Measurements from ENCODE around the gene SLC25A19. TPM values are rescaled to one million over a fixed set of nuclear protein-coding genes. Genes with fewer than 3 reads are reported as not detected.
A peak's percentile ranks its signal among the peaks of the same experiment; 100 is the strongest.

The SLC25A19 gene
- total RNA-seq, 4 donors from 2014 or later, result 6.1 to 18.7 (median 14.4) TPM

DNA sequence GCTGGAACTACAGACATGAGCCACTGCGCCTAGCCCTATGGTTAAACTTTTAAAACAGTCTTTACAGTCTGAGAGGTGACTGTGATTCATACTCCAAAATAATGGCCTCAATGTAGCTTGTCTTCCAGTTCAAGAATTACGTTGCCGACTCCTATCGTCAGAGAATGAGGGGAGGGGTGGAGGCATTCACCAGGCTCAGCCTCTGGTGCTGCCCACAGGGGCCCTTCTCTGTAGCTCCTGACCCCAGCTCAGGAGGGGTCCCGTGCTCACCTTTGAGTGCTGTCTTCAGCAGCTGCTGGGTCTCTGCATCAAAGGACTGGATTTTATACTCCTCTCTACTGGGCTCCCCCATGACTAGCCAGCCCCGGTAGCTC, 19.4 kb downstream of the SLC25A19 start:
- ATAC-seq, result no peak
- peak overlapping the region; percentile 82 to 98 (median 88) for H3K4me3 ChIP-seq
- DNase-seq, result no peak
- intact Hi-C loops (cut with DNase I; ENCODE audit: low total_unique reads), result loop anchor here (1.0 to 10.0 kb wide), 4 partner anchors 19 to 245 kb away; partner anchors contain the start of genes CASKIN2, SLC25A19 and TSEN54
- in situ Hi-C loops (cut with MboI; ENCODE audit: low sequenced_read_pairs in 4 of 4), result no loop called here
- H3K9me3 ChIP-seq, result no peaks in the 10 kb centered on the region
- TF ChIP-seq, protein P1, sequence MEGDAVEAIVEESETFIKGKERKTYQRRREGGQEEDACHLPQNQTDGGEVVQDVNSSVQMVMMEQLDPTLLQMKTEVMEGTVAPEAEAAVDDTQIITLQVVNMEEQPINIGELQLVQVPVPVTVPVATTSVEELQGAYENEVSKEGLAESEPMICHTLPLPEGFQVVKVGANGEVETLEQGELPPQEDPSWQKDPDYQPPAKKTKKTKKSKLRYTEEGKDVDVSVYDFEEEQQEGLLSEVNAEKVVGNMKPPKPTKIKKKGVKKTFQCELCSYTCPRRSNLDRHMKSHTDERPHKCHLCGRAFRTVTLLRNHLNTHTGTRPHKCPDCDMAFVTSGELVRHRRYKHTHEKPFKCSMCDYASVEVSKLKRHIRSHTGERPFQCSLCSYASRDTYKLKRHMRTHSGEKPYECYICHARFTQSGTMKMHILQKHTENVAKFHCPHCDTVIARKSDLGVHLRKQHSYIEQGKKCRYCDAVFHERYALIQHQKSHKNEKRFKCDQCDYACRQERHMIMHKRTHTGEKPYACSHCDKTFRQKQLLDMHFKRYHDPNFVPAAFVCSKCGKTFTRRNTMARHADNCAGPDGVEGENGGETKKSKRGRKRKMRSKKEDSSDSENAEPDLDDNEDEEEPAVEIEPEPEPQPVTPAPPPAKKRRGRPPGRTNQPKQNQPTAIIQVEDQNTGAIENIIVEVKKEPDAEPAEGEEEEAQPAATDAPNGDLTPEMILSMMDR (IDR thresholded peaks at IDR 0.05 in 4 of 5, conservative IDR thresholded peaks at IDR 0.05 in 1 of 5), result no peak
- TF ChIP-seq POLR2A (IDR thresholded peaks at IDR 0.05), result no peak
- no peaks in the 10 kb centered on the region for H3K27me3 ChIP-seq
- peak overlapping the region; percentile 96 to 100 (median 98) for H3K27ac ChIP-seq
- H3K4me1 ChIP-seq, result peaks cover 18 to 33% of the 10 kb centered on the region in 2 donors
- H3K36me3 ChIP-seq, result peaks cover 0 to 27% of the 10 kb centered on the region in 2 donors

DNA sequence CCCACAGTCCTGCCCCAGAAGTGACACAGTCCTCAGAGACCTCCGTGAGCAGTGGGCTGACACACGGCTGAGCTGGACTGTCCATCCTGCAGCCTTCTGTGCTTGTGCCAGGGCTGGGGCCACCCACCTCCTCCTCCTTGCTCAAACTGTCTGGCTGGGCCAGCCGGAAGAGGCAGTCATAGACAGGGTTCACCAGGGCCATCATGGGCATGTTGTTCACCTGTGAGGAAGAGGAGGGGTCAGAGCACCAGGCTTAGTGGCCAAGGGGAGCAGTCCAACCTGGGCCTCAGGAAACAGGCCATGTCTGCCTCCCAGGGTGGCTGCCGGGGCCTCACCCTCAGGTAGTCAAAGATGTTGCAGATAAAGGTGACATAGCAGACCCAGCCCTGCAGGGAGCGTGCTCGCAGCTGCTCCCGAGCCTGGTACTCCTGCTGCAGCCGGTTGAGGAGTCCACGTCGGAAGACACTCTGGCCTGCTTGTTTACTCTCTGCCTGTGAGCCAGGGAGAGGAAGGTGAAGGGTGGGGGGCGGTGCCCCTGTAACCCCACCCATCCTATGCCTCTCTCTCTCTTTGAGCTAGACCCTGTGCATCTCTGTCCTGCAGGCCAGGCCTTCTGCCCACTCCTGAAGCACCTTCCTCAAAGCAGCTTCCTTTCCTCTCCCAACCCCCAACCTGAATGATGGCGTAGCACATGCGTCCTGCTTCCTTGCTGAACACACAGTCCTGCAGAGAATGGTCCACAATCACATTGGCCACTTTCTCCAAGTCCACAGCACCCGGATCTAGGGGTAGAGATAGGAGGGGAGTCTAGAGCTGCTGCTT, 21.6 kb downstream of the SLC25A19 start:
- Histone ChIP-seq H3K4me1 (peaks cover 23 to 39% of the 10 kb centered on the region in 2 donors), H3K27ac (peak overlapping the region in 1 of 4 donors; percentile 40), H3K4me3 (no peak overlapping the region), H3K36me3 (peaks cover 0 to 43% of the 10 kb centered on the region in 2 donors), H3K27me3 (no peaks in the 10 kb centered on the region), H3K9me3 (no peaks in the 10 kb centered on the region)
- intact Hi-C loops (cut with DNase I; ENCODE audit: low total_unique reads), result loop anchor here (10.0 kb wide), 1 partner anchor 247 kb away; the partner anchor contains the start of genes CASKIN2 and TSEN54
- TF ChIP-seq, protein P1 (IDR thresholded peaks at IDR 0.05 in 4 of 5, conservative IDR thresholded peaks at IDR 0.05 in 1 of 5), result no peak
- no peak for TF ChIP-seq POLR2A (IDR thresholded peaks at IDR 0.05)
- in situ Hi-C loops (cut with MboI; ENCODE audit: low sequenced_read_pairs in 4 of 4), result no loop called here
- no peak for DNase-seq
- no peak for ATAC-seq

DNA sequence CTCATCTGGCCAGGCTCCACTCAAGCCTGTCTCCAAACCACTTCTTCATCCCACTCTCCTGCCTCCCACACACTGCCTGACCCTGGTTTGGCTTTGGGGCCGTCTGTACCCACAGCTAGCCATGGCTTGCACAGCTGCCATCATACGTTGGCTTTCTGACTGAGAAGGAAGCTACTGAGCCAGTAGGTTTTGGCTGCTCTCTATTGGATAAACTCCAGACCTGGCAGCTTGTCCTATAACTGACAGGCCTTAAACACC, 22.2 kb downstream of the SLC25A19 start:
- Histone ChIP-seq H3K4me1 (peaks cover 22 to 39% of the 10 kb centered on the region in 2 donors), H3K4me3 (no peak overlapping the region), H3K36me3 (peaks cover 0 to 43% of the 10 kb centered on the region in 2 donors), H3K27ac (peak overlapping the region in 1 of 4 donors; percentile 40), H3K9me3 (no peaks in the 10 kb centered on the region), H3K27me3 (no peaks in the 10 kb centered on the region)
- TF ChIP-seq POLR2A (IDR thresholded peaks at IDR 0.05), result no peak
- TF ChIP-seq, protein P1 (IDR thresholded peaks at IDR 0.05 in 4 of 5, conservative IDR thresholded peaks at IDR 0.05 in 1 of 5), result no peak
- in situ Hi-C loops (cut with MboI; ENCODE audit: low sequenced_read_pairs in 4 of 4) (no loop called here), intact Hi-C loops (cut with DNase I; ENCODE audit: low total_unique reads) (loop anchor here (10.0 kb wide), 1 partner anchor 248 kb away; the partner anchor contains the start of genes CASKIN2 and TSEN54)
- ATAC-seq (no peak), DNase-seq (no peak)

DNA sequence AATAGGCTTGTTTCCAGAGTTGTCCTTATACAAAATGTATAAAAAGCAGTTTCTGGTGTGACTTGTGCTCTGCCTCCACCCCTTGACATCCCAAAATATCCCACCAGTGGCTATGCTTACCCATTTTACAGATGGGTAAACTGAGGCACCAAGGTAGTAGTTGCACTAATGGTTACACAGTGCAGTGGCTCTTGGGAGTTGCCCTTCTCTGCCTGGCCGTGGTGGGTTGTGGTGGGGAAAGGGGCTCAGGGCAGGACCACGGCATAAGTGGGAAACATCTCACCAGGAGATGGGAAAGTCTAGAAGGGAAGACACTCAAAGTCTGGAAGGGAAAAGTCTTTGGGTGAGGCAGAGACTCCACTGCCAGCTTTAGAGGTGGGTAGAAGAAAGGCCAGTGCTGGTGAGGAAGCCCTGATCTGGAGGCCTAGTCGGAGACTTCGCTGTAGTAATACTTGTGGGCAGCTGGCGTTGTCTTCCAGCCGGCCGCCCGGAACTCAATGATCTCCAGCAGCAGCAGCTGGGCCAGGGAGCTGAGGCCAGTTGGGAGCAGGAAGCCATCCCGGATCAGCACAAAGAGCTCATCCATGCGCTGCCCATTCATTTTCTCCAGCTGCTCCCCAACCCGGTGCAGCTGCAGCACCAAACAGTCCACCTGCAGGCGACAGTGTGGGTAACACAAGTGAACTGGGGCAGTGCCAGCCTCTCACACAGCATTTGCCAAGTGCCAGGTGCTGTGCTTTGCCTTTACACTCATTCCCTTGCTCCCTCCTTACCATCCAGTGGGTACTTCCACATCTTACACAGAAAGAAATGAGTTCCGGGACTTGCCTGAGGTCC, 22.7 kb downstream of the SLC25A19 start:
- in situ Hi-C loops (cut with MboI; ENCODE audit: low sequenced_read_pairs in 4 of 4), result no loop called here
- peaks cover 0 to 43% of the 10 kb centered on the region in 2 donors for H3K36me3 ChIP-seq

More for the DNA sequence above, 22.7 kb downstream of the SLC25A19 start:
- intact Hi-C loops (cut with DNase I; ENCODE audit: low total_unique reads), result loop anchor here (10.0 kb wide), 1 partner anchor 248 kb away; the partner anchor contains the start of genes CASKIN2 and TSEN54
- Histone ChIP-seq H3K27me3 (no peaks in the 10 kb centered on the region), H3K27ac (peak overlapping the region in 2 of 4 donors; percentile 20 to 40), H3K9me3 (no peaks in the 10 kb centered on the region), H3K4me1 (peaks cover 20 to 33% of the 10 kb centered on the region in 2 donors), H3K4me3 (no peak overlapping the region)
- no peak for DNase-seq
- ATAC-seq, result no peak
- TF ChIP-seq, protein P1 (IDR thresholded peaks at IDR 0.05 in 4 of 5, conservative IDR thresholded peaks at IDR 0.05 in 1 of 5), result no peak
- TF ChIP-seq POLR2A (IDR thresholded peaks at IDR 0.05), result no peak
